ENCODE measurements around the gene FABP7. TPM values are rescaled to one million over a fixed set of nuclear protein-coding genes. Genes with fewer than 3 reads are reported as not detected.

The FABP7 gene
- total and polyA plus RNA-seq, 2 experiments from 2014 or later: 6.6 to 15.7 TPM

GRCh38 chr6:122833021-122833491 lies 53.5 kb downstream of the FABP7 start (continued):
- TF ChIP-seq POLR2AphosphoS5 (IDR thresholded peaks at IDR 0.05; ENCODE audit: low read depth) (no peak), ETS1 (IDR thresholded peaks at IDR 0.05) (no peak), ZNF331 (CRISPR knock-in tag; IDR thresholded peaks at IDR 0.05; ENCODE audit: low read depth) (no peak), EZH2 (IDR thresholded peaks at IDR 0.05; ENCODE audit: low read depth, unreplicated experiment) (no peak), ZNF114 (CRISPR knock-in tag; IDR thresholded peaks at IDR 0.05) (no peak), CREB1 (CRISPR knock-in tag; IDR thresholded peaks at IDR 0.05; ENCODE audit: low read depth) (no peak)

Small RNA genes within 50 kb of the gene (small RNA-seq; reads per million reads assigned to genes)
- not detected for gene RN7SL564P (ENCODE audit: low replicate concordance)

Other genes starting within 250 kb of the FABP7 start
- gene PKIB, start 169.3 kb upstream of the FABP7 start, total RNA-seq (2014; rRNA removed; shearing (Covaris generic)): 170 TPM in 2 replicates
- 125 and 128 TPM in 2 replicates for gene PKIB, start 169.3 kb upstream of the FABP7 start, polyA plus RNA-seq (2016; fragmentation: Nextera tagmentation; extraction: Ambion mirVana)
- gene SMPDL3A, start 9.5 kb downstream of the FABP7 start, total RNA-seq (2014; rRNA removed; shearing (Covaris generic)): 3.0 and 6.3 TPM in 2 replicates
- gene SMPDL3A, start 9.5 kb downstream of the FABP7 start, polyA plus RNA-seq (2016; fragmentation: Nextera tagmentation; extraction: Ambion mirVana): 3.5 and 5.1 TPM in 2 replicates
- gene CLVS2, start 216.5 kb downstream of the FABP7 start, total RNA-seq (2014; rRNA removed; shearing (Covaris generic)): 0.27 and 0.66 TPM in 2 replicates
- gene CLVS2, start 216.5 kb downstream of the FABP7 start, polyA plus RNA-seq (2016; fragmentation: Nextera tagmentation; extraction: Ambion mirVana): 0.08 and 0.14 TPM in 2 replicates

Data from GM23338 (cell line).